ENCODE data around the gene SPRTN. TPM values are rescaled to one million over a fixed set of nuclear protein-coding genes. Genes with fewer than 3 reads are reported as not detected.

Gene SPRTN
- total and polyA plus RNA-seq, 4 experiments from 2014 or later = 10.6 to 17.7 (median 15.8) TPM

Other genes with a start within 250 kb of the SPRTN start
- not detected for gene TRIM67, start 176.2 kb upstream of the SPRTN start, total RNA-seq
- gene TRIM67, start 176.2 kb upstream of the SPRTN start, polyA plus RNA-seq = not detected
- gene GNPAT, start 97.1 kb upstream of the SPRTN start, total RNA-seq = 10 to 100 TPM; 36.9 to 41.2 TPM
- gene GNPAT, start 97.1 kb upstream of the SPRTN start, polyA plus RNA-seq = 10 to 100 TPM; 35.7 to 51.9 TPM
- gene EXOC8, start 441 bp upstream of the SPRTN start, total RNA-seq = 10 to 100 TPM; 37.4 to 37.7 TPM
- gene EXOC8, start 441 bp upstream of the SPRTN start, polyA plus RNA-seq = 1 to 10 TPM; 2.2 to 3.3 TPM
- gene EGLN1, start 84.0 kb downstream of the SPRTN start, total RNA-seq = 10 to 100 TPM; 23.5 to 29.3 TPM
- 10 to 100 TPM; 26.0 to 32.1 TPM for gene EGLN1, start 84.0 kb downstream of the SPRTN start, polyA plus RNA-seq
- 10 to 100 TPM; 43.5 to 50.7 TPM for gene TSNAX, start 190.4 kb downstream of the SPRTN start, total RNA-seq
- gene TSNAX, start 190.4 kb downstream of the SPRTN start, polyA plus RNA-seq = 100 to 1,000 TPM in 1 of 2 donors, 10 to 100 TPM in 1; 84.3 to 130 TPM

Measured in CD4-positive, alpha-beta memory T cell (primary cell).